Activated T-helper 1 cell treated with Interleukin-2 at 50 U/mL for 16 hours (primary cell): ENCODE measurements around the gene NFE2L1.
A peak's percentile ranks its signal among the peaks of the same experiment; 100 is the strongest.

ENCODE experiments used
- DNase-seq: peaks from one replicate; pipeline ENCODE4 v3.0.0-alpha.2; 2020; ENCODE audit warnings: low read depth

NFE2L1 gene

GRCh38 chr17:48107137-48108055 lies 59.2 kb downstream of the NFE2L1 start, which contains the start of gene SNX11:
Gene SNX11 (plus strand): TSS chr17:48107766. CDS start chr17:48112044, 4,278 bp downstream.
- peak; percentile 88 for DNase-seq

- DNase-seq = no peak
Observed at GRCh38 chr17:48110761-48111160, 62.6 kb downstream of the NFE2L1 start.
